Uterus (tissue), 2 donors: ENCODE measurements around the gene SLCO2A1.

Experiments used
- CTCF ChIP-seq, 4 experiments: fragments of 200-600 bp in 2 of 4; fragments of 450-650 bp in 2 of 4; sonication (generic) in 2 of 4; IDR thresholded peaks; one replicate each; pipeline ENCODE4 v1.5.1; 2016 to 2019; ENCODE audit warnings: antibody characterized with exemption in 4 of 4, mild to moderate bottlenecking in 2 of 4, moderate library complexity in 1 of 4
- POLR2A ChIP-seq, 2 donors: fragments of 450-650 bp; IDR thresholded peaks; one replicate each; pipeline ENCODE4 v1.6.1; 2016; ENCODE audit warnings: antibody characterized with exemption in 2 of 2, mild to moderate bottlenecking in 1 of 2, moderate library complexity in 1 of 2

GRCh38 chr3:133953297-133953696, 76.4 kb downstream of the SLCO2A1 start:
- no peak for TF ChIP-seq CTCF (IDR thresholded peaks at IDR 0.05)
- TF ChIP-seq POLR2A (IDR thresholded peaks at IDR 0.05) = no peak
